NT2/D1 (cell line): Measurements from ENCODE around the gene CAMK1D.

Source experiments
- DNase-seq: peaks from one replicate; pipeline ENCODE4 v3.0.0-alpha.2; 2011; ENCODE audit warnings: low read depth, low spot score
- H3K27me3 ChIP-seq: 2 replicates; pipeline ENCODE4 v1.6.0; 2011; ENCODE audit warnings: mild to moderate bottlenecking; ENCODE audit not compliant: insufficient read length, insufficient read depth
- H3K36me3 ChIP-seq: 2 replicates; pipeline ENCODE4 v1.6.1; 2011; ENCODE audit warnings: mild to moderate bottlenecking, low read length, mixed read lengths; ENCODE audit not compliant: insufficient read depth, insufficient read length
- H3K4me1 ChIP-seq: 2 replicates; pipeline ENCODE4 v1.5.1; 2011; ENCODE audit not compliant: insufficient read depth, insufficient read length
- H3K4me3 ChIP-seq: 2 replicates; pipeline ENCODE4 v1.5.1; 2011; ENCODE audit warnings: low read depth; ENCODE audit not compliant: insufficient read length
- H3K9ac ChIP-seq: 2 replicates; pipeline ENCODE4 v1.6.0; 2011; ENCODE audit warnings: low read depth; ENCODE audit not compliant: insufficient read length
- H3K9me3 ChIP-seq: 2 replicates; pipeline ENCODE4 v1.5.1; 2011; ENCODE audit warnings: mild to moderate bottlenecking, low read length; ENCODE audit not compliant: insufficient read depth
- SUZ12 ChIP-seq: IDR thresholded peaks from 2 replicates; pipeline ENCODE4 v1.6.1; 2011; ENCODE audit not compliant: insufficient read length, insufficient read depth; ENCODE audit errors: extremely low read depth
- YY1 ChIP-seq: IDR thresholded peaks from 2 replicates; pipeline ENCODE4 v1.6.1; 2011; ENCODE audit not compliant: insufficient read length, insufficient read depth
- ZNF274 ChIP-seq: IDR thresholded peaks from 2 replicates; pipeline ENCODE4 v1.6.1; 2011; ENCODE audit warnings: mild to moderate bottlenecking, low read depth, low read length

The CAMK1D gene

DNA sequence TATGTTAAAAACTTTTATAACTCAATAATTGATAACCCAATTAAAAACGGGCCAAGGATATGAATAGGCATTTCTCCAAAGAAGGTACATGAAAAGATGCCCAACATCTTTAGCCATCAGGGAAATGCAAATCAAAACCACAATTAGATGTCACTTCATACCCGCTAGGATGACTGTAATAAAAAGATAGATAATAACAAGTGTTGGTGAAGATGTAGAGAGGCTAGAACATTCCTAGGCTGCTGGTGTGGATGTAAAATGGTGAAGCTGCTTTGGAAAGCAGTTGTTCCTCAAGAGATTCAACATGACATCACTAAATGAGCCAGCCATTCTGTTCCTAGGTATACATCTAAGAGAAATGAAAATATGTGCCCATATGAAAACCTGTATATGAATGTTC is 35.6 kb downstream of the CAMK1D start:
- Histone ChIP-seq H3K9ac (no peak overlapping the region), H3K9me3 (no peaks in the 10 kb centered on the region), H3K36me3 (no peaks in the 10 kb centered on the region), H3K4me3 (no peak overlapping the region), H3K4me1 (peaks cover 2% of the 10 kb centered on the region), H3K27me3 (no peaks in the 10 kb centered on the region)
- TF ChIP-seq YY1 (no peak), ZNF274 (no peak), SUZ12 (no peak)
- DNase-seq: no peak

DNA sequence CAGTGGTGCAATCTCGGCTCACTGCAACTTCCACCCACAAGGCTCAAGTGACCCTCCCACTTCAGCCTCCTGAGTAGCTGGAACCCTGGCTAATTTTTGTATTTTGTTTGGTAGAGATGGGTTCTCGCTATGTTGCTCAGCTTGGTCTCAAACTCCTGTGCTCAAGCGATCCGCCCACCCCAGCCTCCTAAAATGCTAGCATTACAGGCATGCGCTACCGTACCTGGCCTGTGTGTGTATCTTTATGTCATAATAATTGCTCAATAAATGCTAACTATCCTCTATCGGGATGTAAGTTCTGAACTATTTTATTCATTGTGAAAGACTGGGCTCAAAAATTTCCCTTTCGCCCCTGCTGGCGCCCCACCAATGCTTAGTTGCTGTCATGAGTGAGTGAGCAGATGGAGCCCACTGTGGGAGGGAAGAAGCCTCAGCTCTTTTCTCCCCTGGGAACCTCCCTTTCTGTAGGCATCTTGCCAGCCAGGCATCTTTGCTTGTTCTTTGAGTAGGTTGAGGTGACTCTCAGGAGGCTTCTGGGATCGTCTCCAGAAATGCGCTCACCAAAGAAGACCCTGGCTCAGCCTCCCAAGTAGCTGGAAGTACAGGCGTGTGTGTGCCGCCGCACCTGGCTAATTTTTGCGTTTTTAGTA is 38.3 kb downstream of the CAMK1D start:
- no peak overlapping the region for H3K4me3 ChIP-seq

GRCh38 chr10:12388671-12389070 is 39.3 kb downstream of the CAMK1D start:
- H3K4me1 ChIP-seq: peaks cover 2% of the 10 kb centered on the region
- H3K36me3 ChIP-seq: no peaks in the 10 kb centered on the region
- no peaks in the 10 kb centered on the region for H3K9me3 ChIP-seq
- no peak for TF ChIP-seq SUZ12
- TF ChIP-seq YY1: no peak
- no peak for TF ChIP-seq ZNF274
- no peak for DNase-seq
- H3K4me3 ChIP-seq: no peak overlapping the region
- H3K9ac ChIP-seq: no peak overlapping the region
- no peaks in the 10 kb centered on the region for H3K27me3 ChIP-seq

More for the DNA sequence above, 38.3 kb downstream of the CAMK1D start:
- no peak for DNase-seq
- no peak for TF ChIP-seq SUZ12
- no peak for TF ChIP-seq ZNF274
- TF ChIP-seq YY1: no peak
- Histone ChIP-seq H3K27me3 (no peaks in the 10 kb centered on the region), H3K4me1 (peaks cover 2% of the 10 kb centered on the region), H3K36me3 (no peaks in the 10 kb centered on the region), H3K9ac (no peak overlapping the region), H3K9me3 (no peaks in the 10 kb centered on the region)

- DNase-seq: no peak
- Histone ChIP-seq H3K4me3 (no peak overlapping the region), H3K9ac (no peak overlapping the region), H3K27me3 (no peaks in the 10 kb centered on the region), H3K4me1 (peaks cover 2% of the 10 kb centered on the region), H3K9me3 (no peaks in the 10 kb centered on the region), H3K36me3 (no peaks in the 10 kb centered on the region)
- no peak for TF ChIP-seq YY1
- no peak for TF ChIP-seq SUZ12
- TF ChIP-seq ZNF274: no peak
Observed at GRCh38 chr10:12389154-12389734, 39.9 kb downstream of the CAMK1D start.

DNA sequence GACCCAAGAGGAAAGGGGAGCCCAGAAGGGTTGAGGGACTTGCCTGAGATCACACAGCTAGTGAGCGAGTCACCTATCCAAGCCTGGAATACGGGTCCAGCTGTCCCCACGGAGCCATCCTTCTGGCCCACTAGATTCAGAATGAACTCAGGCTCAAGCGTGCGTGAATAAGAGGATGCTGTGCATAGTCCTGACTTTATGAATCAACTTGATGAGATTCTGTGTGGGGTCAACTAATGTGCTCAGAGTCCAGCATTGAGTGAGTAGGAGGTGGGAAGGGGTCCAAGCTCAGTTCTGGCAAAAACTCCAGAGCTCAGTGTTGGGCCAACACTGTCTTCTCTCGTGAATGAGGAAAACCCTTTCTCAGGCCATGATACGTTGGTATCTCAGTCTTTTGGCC is 41.4 kb downstream of the CAMK1D start:
- Histone ChIP-seq H3K4me1 (peaks cover 2% of the 10 kb centered on the region), H3K9me3 (no peaks in the 10 kb centered on the region), H3K4me3 (no peak overlapping the region), H3K27me3 (no peaks in the 10 kb centered on the region), H3K9ac (no peak overlapping the region), H3K36me3 (no peaks in the 10 kb centered on the region)
- no peak for TF ChIP-seq YY1
- DNase-seq: no peak

- Histone ChIP-seq H3K9ac (no peak overlapping the region), H3K4me1 (peaks cover 2% of the 10 kb centered on the region), H3K9me3 (no peaks in the 10 kb centered on the region), H3K36me3 (no peaks in the 10 kb centered on the region), H3K4me3 (no peak overlapping the region), H3K27me3 (no peaks in the 10 kb centered on the region)
- TF ChIP-seq YY1 (no peak), SUZ12 (no peak), ZNF274 (no peak)
- DNase-seq: no peak
Observed at GRCh38 chr10:12391206-12391605, 41.9 kb downstream of the CAMK1D start.

GRCh38 chr10:12393831-12394230 is 44.5 kb downstream of the CAMK1D start:
- H3K9me3 ChIP-seq: no peaks in the 10 kb centered on the region
- H3K36me3 ChIP-seq: no peaks in the 10 kb centered on the region
- TF ChIP-seq SUZ12 (no peak), ZNF274 (no peak), YY1 (no peak)
- no peak for DNase-seq
- H3K4me1 ChIP-seq: no peaks in the 10 kb centered on the region
- H3K4me3 ChIP-seq: no peak overlapping the region
- no peaks in the 10 kb centered on the region for H3K27me3 ChIP-seq
- H3K9ac ChIP-seq: no peak overlapping the region
